ENCODE results near the gene ALOXE3.

The ALOXE3 gene

GRCh38 chr17:8121407-8121680 is 3.0 kb upstream of the ALOXE3 start:
- peaks cover 49% of the 10 kb centered on the region for H3F3A ChIP-seq (ENCODE audit: insufficient read depth, low read length)
- peaks cover 19% of the 10 kb centered on the region for H3K4me1 ChIP-seq (ENCODE audit: low read length)
- H4K20me1 ChIP-seq (ENCODE audit: insufficient read depth, low read length), result no peaks in the 10 kb centered on the region; the same call in 1 of the 2 replicates
- no peaks in the 10 kb centered on the region for H3K36me3 ChIP-seq (replicated peaks; ENCODE audit: insufficient read depth, low read length)
- H3K4me2 ChIP-seq (ENCODE audit: low read depth, low read length), result peak overlapping the region; percentile 100
- H3K9ac ChIP-seq (ENCODE audit: low read length), result peak overlapping the region; percentile 43; the same call in 1 of the 2 replicates
- peak overlapping the region; percentile 84 for H3K4me3 ChIP-seq (ENCODE audit: low read length)
- no peak for DNase-seq
- 0 out of 2 replicates have a peak overlapping the region, but pooled peaks have one; percentile 43 for H2AFZ ChIP-seq (ENCODE audit: low read length)
- no peaks in the 10 kb centered on the region for H3K79me2 ChIP-seq (ENCODE audit: low read length)
- no peak overlapping the region for H3K27ac ChIP-seq (ENCODE audit: low read length)
- no peaks in the 10 kb centered on the region for H3K9me3 ChIP-seq (replicated peaks; ENCODE audit: insufficient read depth, low read length)
- H3K27me3 ChIP-seq (replicated peaks; ENCODE audit: insufficient read depth, low read length), result peaks cover 40% of the 10 kb centered on the region
- no peaks in the 10 kb centered on the region for H3K9me2 ChIP-seq (replicated peaks; ENCODE audit: insufficient read depth, low read length)
- TF ChIP-seq CTCF (IDR thresholded peaks at IDR 0.05; ENCODE audit: low read length) (no peak), EZH2 (optimal IDR thresholded peaks at IDR 0.05; ENCODE audit: low read depth, low read length) (no peak), EZH2phosphoT487 (IDR thresholded peaks at IDR 0.05; ENCODE audit: low read length) (no peak)

- H3K36me3 ChIP-seq (replicated peaks; ENCODE audit: insufficient read depth, low read length), result no peaks in the 10 kb centered on the region
- H3K79me2 ChIP-seq (ENCODE audit: low read length), result no peaks in the 10 kb centered on the region
- peaks cover 44% of the 10 kb centered on the region for H3F3A ChIP-seq (ENCODE audit: insufficient read depth, low read length)
- H3K9me3 ChIP-seq (replicated peaks; ENCODE audit: insufficient read depth, low read length), result no peaks in the 10 kb centered on the region
- H3K4me2 ChIP-seq (ENCODE audit: low read depth, low read length), result peak overlapping the region; percentile 100
- H3K9me2 ChIP-seq (replicated peaks; ENCODE audit: insufficient read depth, low read length), result no peaks in the 10 kb centered on the region
- peaks cover 46% of the 10 kb centered on the region for H3K27me3 ChIP-seq (replicated peaks; ENCODE audit: insufficient read depth, low read length)
- no peaks in the 10 kb centered on the region; the same call in 1 of the 2 replicates for H4K20me1 ChIP-seq (ENCODE audit: insufficient read depth, low read length)
- H3K27ac ChIP-seq (ENCODE audit: low read length), result peak overlapping the region; percentile 63; the same call in 1 of the 2 replicates
- peaks cover 19% of the 10 kb centered on the region for H3K4me1 ChIP-seq (ENCODE audit: low read length)
- peak; percentile 89 for DNase-seq
- H3K9ac ChIP-seq (ENCODE audit: low read length), result peak overlapping the region; percentile 43; the same call in 1 of the 2 replicates
- peak overlapping the region; percentile 84 for H3K4me3 ChIP-seq (ENCODE audit: low read length)
- peak overlapping the region; percentile 9; the same call in 1 of the 2 replicates for H2AFZ ChIP-seq (ENCODE audit: low read length)
- TF ChIP-seq EZH2 (optimal IDR thresholded peaks at IDR 0.05; ENCODE audit: low read depth, low read length) (no peak), CTCF (IDR thresholded peaks at IDR 0.05; ENCODE audit: low read length) (peak; percentile 44)
Observed at GRCh38 chr17:8120520-8121406, 2.4 kb upstream of the ALOXE3 start.

- Histone ChIP-seq H3K27ac (ENCODE audit: low read length) (peak overlapping the region; percentile 63; the same call in 1 of the 2 replicates), H3K4me3 (ENCODE audit: low read length) (peak overlapping the region; percentile 85), H3K27me3 (replicated peaks; ENCODE audit: insufficient read depth, low read length) (peaks cover 50% of the 10 kb centered on the region), H3K9me3 (replicated peaks; ENCODE audit: insufficient read depth, low read length) (no peaks in the 10 kb centered on the region), H3K79me2 (ENCODE audit: low read length) (no peaks in the 10 kb centered on the region), H3F3A (ENCODE audit: insufficient read depth, low read length) (peaks cover 43% of the 10 kb centered on the region), H2AFZ (ENCODE audit: low read length) (no peak overlapping the region), H4K20me1 (ENCODE audit: insufficient read depth, low read length) (no peaks in the 10 kb centered on the region; the same call in 1 of the 2 replicates), H3K4me1 (ENCODE audit: low read length) (peaks cover 14% of the 10 kb centered on the region), H3K36me3 (replicated peaks; ENCODE audit: insufficient read depth, low read length) (no peaks in the 10 kb centered on the region), H3K9me2 (replicated peaks; ENCODE audit: insufficient read depth, low read length) (no peaks in the 10 kb centered on the region), H3K9ac (ENCODE audit: low read length) (peak overlapping the region; percentile 43; the same call in 1 of the 2 replicates), H3K4me2 (ENCODE audit: low read depth, low read length) (peak overlapping the region; percentile 100)
- TF ChIP-seq EZH2 (optimal IDR thresholded peaks at IDR 0.05; ENCODE audit: low read depth, low read length) (no peak), EZH2phosphoT487 (IDR thresholded peaks at IDR 0.05; ENCODE audit: low read length) (no peak), CTCF (IDR thresholded peaks at IDR 0.05; ENCODE audit: low read length) (no peak)
- peak; percentile 94 for DNase-seq
Observed at GRCh38 chr17:8119581-8120519, 1.5 kb upstream of the ALOXE3 start.
